ENCODE data around the gene TSPAN18. TPM values are rescaled to one million over a fixed set of nuclear protein-coding genes. Genes with fewer than 3 reads are reported as not detected.

TSPAN18 gene
- total RNA-seq, 2 experiments from 2014 or later = 7.5 to 8.7 TPM

DNA sequence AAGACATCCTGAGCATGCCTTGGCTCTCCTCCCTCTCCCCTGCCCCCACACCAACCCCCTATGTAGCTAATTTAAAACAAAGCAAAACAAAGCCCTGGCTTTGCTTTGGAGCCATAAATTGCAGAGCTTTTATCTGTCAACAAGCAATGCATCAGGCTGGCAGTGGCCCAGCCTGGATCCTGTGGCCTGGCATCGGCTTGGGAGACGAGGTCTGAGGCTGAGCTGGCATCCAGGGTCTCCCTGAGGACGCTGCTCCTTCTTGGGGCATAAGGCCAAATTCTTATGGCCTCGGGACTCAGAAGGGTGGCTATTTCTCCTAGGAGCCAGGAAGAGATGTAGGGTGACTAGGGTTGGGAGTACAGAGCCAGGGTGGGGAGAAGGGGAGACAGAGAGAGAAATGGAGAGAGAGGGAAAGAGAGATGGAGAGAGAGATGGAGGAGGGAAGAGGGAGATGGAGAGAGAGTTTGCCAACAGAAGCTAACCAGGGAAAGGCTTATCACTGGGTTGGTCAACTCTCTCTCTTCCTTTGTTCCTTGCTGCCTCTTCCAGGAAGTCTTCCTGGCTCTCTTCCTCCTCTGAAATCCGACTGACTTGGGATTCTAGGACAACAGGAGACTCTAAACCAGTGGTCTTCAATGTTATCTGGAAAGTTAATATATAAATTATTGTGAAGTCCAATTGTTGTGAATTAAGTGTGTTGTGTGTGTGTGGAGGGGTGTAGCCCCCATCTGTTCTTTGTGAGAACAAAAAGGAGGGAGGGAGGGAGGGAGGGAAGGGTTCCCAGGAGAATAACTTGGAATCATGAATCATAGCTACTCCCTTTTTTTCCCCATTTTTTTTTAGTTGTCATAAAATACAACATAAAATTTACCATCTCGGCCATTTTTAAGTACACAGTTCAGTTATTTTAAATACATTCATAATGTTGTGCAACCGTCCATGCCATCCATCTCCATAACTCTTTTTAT lies 29.1 kb downstream of the TSPAN18 start:
- DNase-seq (no peak), ATAC-seq (no peak)
- POLR2A ChIA-PET = no interaction called here
- no peaks in the 10 kb centered on the region for H3K4me1 Mint-ChIP-seq (ENCODE audit: low read depth)
- H3K4me3 Mint-ChIP-seq = no peak overlapping the region
- peaks cover 14% of the 10 kb centered on the region for H3K27me3 Mint-ChIP-seq (ENCODE audit: low read depth)
- H3K36me3 Mint-ChIP-seq (ENCODE audit: low read depth) = no peaks in the 10 kb centered on the region
- H3K27ac Mint-ChIP-seq = no peak overlapping the region
- H3K9me3 Mint-ChIP-seq (ENCODE audit: insufficient read depth) = peaks cover 10% of the 10 kb centered on the region
- CTCF ChIA-PET = no interaction called here

GRCh38 chr11:44758983-44759382 lies 32.2 kb downstream of the TSPAN18 start:
- Mint-ChIP-seq H3K27me3 (ENCODE audit: low read depth) (peaks cover 12% of the 10 kb centered on the region), H3K4me3 (no peak overlapping the region), H3K27ac (no peak overlapping the region), H3K4me1 (ENCODE audit: low read depth) (no peaks in the 10 kb centered on the region), H3K9me3 (ENCODE audit: insufficient read depth) (peaks cover 10% of the 10 kb centered on the region), H3K36me3 (ENCODE audit: low read depth) (no peaks in the 10 kb centered on the region)
- ChIA-PET POLR2A (no interaction called here), CTCF (interaction anchor here (1.6 kb wide), 1 partner anchor 17 kb away, joined by 9 read pairs; no protein-coding TSS in a partner anchor)
- DNase-seq (no peak), ATAC-seq (no peak)

- H3K27ac Mint-ChIP-seq = no peak overlapping the region
- no peaks in the 10 kb centered on the region for H3K4me1 Mint-ChIP-seq (ENCODE audit: low read depth)
- H3K9me3 Mint-ChIP-seq (ENCODE audit: insufficient read depth) = peaks cover 10% of the 10 kb centered on the region
- H3K4me3 Mint-ChIP-seq = no peak overlapping the region
- ATAC-seq (no peak), DNase-seq (no peak)
- CTCF ChIA-PET = interaction anchor here (1.6 kb wide), 2 partner anchors 15 to 16 kb away, joined by 8 to 9 read pairs; no protein-coding TSS in a partner anchor
- no peaks in the 10 kb centered on the region for H3K36me3 Mint-ChIP-seq (ENCODE audit: low read depth)
- H3K27me3 Mint-ChIP-seq (ENCODE audit: low read depth) = peaks cover 10% of the 10 kb centered on the region
- POLR2A ChIA-PET = interaction anchor here (0.6 kb wide), 1 partner anchor 36 kb away, joined by 3 read pairs; no protein-coding TSS in a partner anchor
Observed at GRCh38 chr11:44759743-44760476, 33.1 kb downstream of the TSPAN18 start.

DNA sequence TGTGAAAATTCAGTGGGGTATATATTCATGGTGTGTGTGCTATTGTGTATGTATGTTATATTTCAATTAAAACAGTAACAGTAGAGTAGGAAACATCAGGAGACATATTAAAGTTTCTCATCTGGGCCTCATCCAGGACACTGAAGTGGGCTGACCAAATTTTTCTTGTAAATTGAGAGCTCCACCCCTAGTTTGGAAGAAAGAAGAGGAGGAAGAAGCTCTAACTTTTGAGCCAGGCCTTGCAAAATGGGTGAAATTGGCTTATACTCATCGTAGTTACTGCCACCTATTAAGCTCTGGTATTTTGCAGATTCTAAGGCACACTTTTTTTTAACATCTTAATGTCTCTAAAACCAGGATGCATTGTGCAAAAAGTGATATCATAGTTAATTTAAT lies 33.7 kb downstream of the TSPAN18 start:
- Mint-ChIP-seq H3K36me3 (ENCODE audit: low read depth) (no peaks in the 10 kb centered on the region), H3K4me1 (ENCODE audit: low read depth) (no peaks in the 10 kb centered on the region), H3K9me3 (ENCODE audit: insufficient read depth) (peaks cover 10% of the 10 kb centered on the region), H3K27me3 (ENCODE audit: low read depth) (peaks cover 10% of the 10 kb centered on the region), H3K27ac (no peak overlapping the region), H3K4me3 (no peak overlapping the region)
- ATAC-seq (no peak), DNase-seq (no peak)
- ChIA-PET POLR2A (interaction anchor here (0.6 kb wide), 1 partner anchor 36 kb away, joined by 3 read pairs; no protein-coding TSS in a partner anchor), CTCF (interaction anchor here (1.6 kb wide), 1 partner anchor 15 kb away, joined by 8 read pairs; no protein-coding TSS in a partner anchor)

DNA sequence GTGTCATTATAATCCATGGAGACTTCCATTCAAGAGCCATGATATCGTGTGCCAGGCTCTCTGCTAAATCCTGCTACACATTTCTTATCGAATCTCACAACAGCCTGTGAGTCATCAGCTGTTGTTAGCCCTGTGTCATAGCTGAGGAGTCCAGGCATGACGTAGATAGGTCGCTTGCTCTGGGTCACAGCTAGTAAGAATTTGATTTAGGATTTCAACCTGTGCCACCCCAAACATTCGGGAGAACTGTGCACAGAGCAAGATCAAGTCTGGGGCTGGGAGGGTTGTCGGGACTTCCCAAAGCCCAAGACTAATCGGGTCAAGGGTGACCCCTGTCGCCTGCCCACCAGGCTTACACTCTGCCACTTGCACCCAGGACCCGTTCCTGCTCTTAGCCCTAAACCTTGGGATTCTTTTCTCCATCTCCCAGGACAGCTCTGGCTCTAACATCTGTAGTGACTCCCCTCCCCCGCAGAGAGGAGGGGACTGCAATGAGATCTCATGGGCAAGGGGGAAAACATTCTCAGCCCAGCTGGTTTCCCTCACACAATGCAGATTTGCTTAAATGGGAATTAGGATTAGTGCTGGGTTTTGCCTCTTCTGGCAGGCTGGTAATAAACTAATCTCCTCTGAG lies 34.3 kb downstream of the TSPAN18 start:
- Mint-ChIP-seq H3K4me1 (ENCODE audit: low read depth) (no peaks in the 10 kb centered on the region), H3K27me3 (ENCODE audit: low read depth) (peaks cover 10% of the 10 kb centered on the region), H3K27ac (no peak overlapping the region), H3K4me3 (no peak overlapping the region), H3K9me3 (ENCODE audit: insufficient read depth) (peaks cover 10% of the 10 kb centered on the region), H3K36me3 (ENCODE audit: low read depth) (no peaks in the 10 kb centered on the region)
- DNase-seq = no peak
- POLR2A ChIA-PET = no interaction called here
- CTCF ChIA-PET = interaction anchor here (1.6 kb wide), 1 partner anchor 14 kb away, joined by 8 read pairs; no protein-coding TSS in a partner anchor
- no peak for ATAC-seq

DNA sequence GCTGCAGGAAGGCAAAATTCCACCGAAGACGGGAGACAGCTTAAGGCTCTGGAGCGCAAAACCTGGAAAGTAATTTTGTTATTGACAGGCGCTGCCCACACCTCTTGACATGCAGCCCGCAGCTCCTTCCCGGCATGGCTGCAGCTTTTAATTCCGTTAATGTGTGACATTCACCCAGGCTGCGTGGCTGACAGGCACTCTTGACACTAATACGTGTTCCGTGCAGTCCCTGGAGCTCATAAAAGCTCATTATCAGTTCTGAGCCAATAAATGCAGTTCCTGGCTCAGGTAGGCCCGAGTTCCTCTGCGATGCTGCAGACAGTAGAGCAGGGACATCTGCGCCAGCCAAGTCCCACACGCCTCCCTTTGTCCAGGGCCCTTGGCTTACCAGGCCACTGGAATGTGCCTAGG lies 34.8 kb downstream of the TSPAN18 start:
- no peak overlapping the region for H3K27ac Mint-ChIP-seq
- peaks cover 7% of the 10 kb centered on the region for H3K27me3 Mint-ChIP-seq (ENCODE audit: low read depth)
- POLR2A ChIA-PET = no interaction called here
- H3K36me3 Mint-ChIP-seq (ENCODE audit: low read depth) = no peaks in the 10 kb centered on the region
- no peaks in the 10 kb centered on the region for H3K4me1 Mint-ChIP-seq (ENCODE audit: low read depth)
- no peak overlapping the region for H3K4me3 Mint-ChIP-seq
- CTCF ChIA-PET = interaction anchor here (1.6 kb wide), 1 partner anchor 14 kb away, joined by 8 read pairs; no protein-coding TSS in a partner anchor
- ATAC-seq (no peak), DNase-seq (no peak)
- peaks cover 10% of the 10 kb centered on the region for H3K9me3 Mint-ChIP-seq (ENCODE audit: insufficient read depth)

GRCh38 chr11:44763121-44763820 lies 36.5 kb downstream of the TSPAN18 start:
- no peaks in the 10 kb centered on the region for H3K4me1 Mint-ChIP-seq (ENCODE audit: low read depth)
- peaks cover 5% of the 10 kb centered on the region for H3K27me3 Mint-ChIP-seq (ENCODE audit: low read depth)
- DNase-seq (no peak), ATAC-seq (no peak)
- H3K4me3 Mint-ChIP-seq = no peak overlapping the region
- ChIA-PET CTCF (interaction anchor here (0.9 kb wide), 1 partner anchor 13 kb away, joined by 4 read pairs; no protein-coding TSS in a partner anchor), POLR2A (no interaction called here)
- no peaks in the 10 kb centered on the region for H3K36me3 Mint-ChIP-seq (ENCODE audit: low read depth)
- H3K27ac Mint-ChIP-seq = no peak overlapping the region
- peaks cover 4% of the 10 kb centered on the region for H3K9me3 Mint-ChIP-seq (ENCODE audit: insufficient read depth)

GRCh38 chr11:44764583-44764982 lies 37.8 kb downstream of the TSPAN18 start:
- no peak overlapping the region for H3K27ac Mint-ChIP-seq
- no peaks in the 10 kb centered on the region for H3K36me3 Mint-ChIP-seq (ENCODE audit: low read depth)
- ChIA-PET CTCF (interaction anchor here (3.9 kb wide), 1 partner anchor 11 kb away, joined by 27 read pairs; no protein-coding TSS in a partner anchor), POLR2A (no interaction called here)
- no peaks in the 10 kb centered on the region for H3K4me1 Mint-ChIP-seq (ENCODE audit: low read depth)
- DNase-seq (no peak), ATAC-seq (no peak)
- H3K9me3 Mint-ChIP-seq (ENCODE audit: insufficient read depth) = no peaks in the 10 kb centered on the region
- H3K27me3 Mint-ChIP-seq (ENCODE audit: low read depth) = peaks cover 2% of the 10 kb centered on the region
- H3K4me3 Mint-ChIP-seq = no peak overlapping the region

- CTCF ChIA-PET = interaction anchor here (3.9 kb wide), 1 partner anchor 10 kb away, joined by 27 read pairs; no protein-coding TSS in a partner anchor
Observed at GRCh38 chr11:44765026-44765595, 38.3 kb downstream of the TSPAN18 start.

GRCh38 chr11:44765676-44766075 lies 38.9 kb downstream of the TSPAN18 start:
- ChIA-PET POLR2A (no interaction called here), CTCF (interaction anchor here (3.9 kb wide), 1 partner anchor 10 kb away, joined by 27 read pairs; no protein-coding TSS in a partner anchor)
- Mint-ChIP-seq H3K27ac (no peak overlapping the region), H3K4me1 (ENCODE audit: low read depth) (no peaks in the 10 kb centered on the region), H3K36me3 (ENCODE audit: low read depth) (no peaks in the 10 kb centered on the region), H3K4me3 (no peak overlapping the region), H3K27me3 (ENCODE audit: low read depth) (peaks cover 8% of the 10 kb centered on the region), H3K9me3 (ENCODE audit: insufficient read depth) (no peaks in the 10 kb centered on the region)
- ATAC-seq (no peak), DNase-seq (no peak)

More at GRCh38 chr11:44765026-44765595, 38.3 kb downstream of the TSPAN18 start:
- Mint-ChIP-seq H3K4me1 (ENCODE audit: low read depth) (no peaks in the 10 kb centered on the region), H3K36me3 (ENCODE audit: low read depth) (no peaks in the 10 kb centered on the region), H3K4me3 (no peak overlapping the region), H3K27me3 (ENCODE audit: low read depth) (peaks cover 2% of the 10 kb centered on the region), H3K27ac (no peak overlapping the region), H3K9me3 (ENCODE audit: insufficient read depth) (no peaks in the 10 kb centered on the region)
- DNase-seq (no peak), ATAC-seq (no peak)
- POLR2A ChIA-PET = no interaction called here

All from activated CD8-positive, alpha-beta T cell treated with anti-CD3 and anti-CD28 coated beads, Interleukin-2, amount 10 ng/mL, durations not matched to agents 7 days and 5 days (primary cell).